OCI-LY1 (cell line): ENCODE results near the gene MKRN3.

Experiments used
- H2AFZ ChIP-seq: fragments of 200-600 bp; sonication (generic), shearing (Covaris generic); 2 replicates; pipeline ENCODE4 v1.6.0; 2014; ENCODE audit warnings: antibody characterized with exemption, mild to moderate bottlenecking, low read length
- H3F3A ChIP-seq: fragments of 200-600 bp; sonication (generic), shearing (Covaris generic); 2 replicates; pipeline ENCODE4 v1.6.0; 2014; ENCODE audit warnings: mild to moderate bottlenecking, antibody characterized with exemption, low read length, moderate library complexity; ENCODE audit not compliant: insufficient read depth
- H3K27ac ChIP-seq: fragments of 200-600 bp; sonication (generic); 2 replicates; pipeline ENCODE4 v1.5.1; 2014; ENCODE audit warnings: low read length, mixed run types, mild to moderate bottlenecking, low read depth; ENCODE audit not compliant: poor library complexity, severe bottlenecking
- H3K27me3 ChIP-seq: fragments of 200-600 bp; sonication (generic); 2 replicates; pipeline ENCODE4 v1.6.0; 2014; ENCODE audit warnings: antibody characterized with exemption, mild to moderate bottlenecking, low read length, moderate library complexity; ENCODE audit not compliant: insufficient read depth
- H3K36me3 ChIP-seq: fragments of 200-600 bp; sonication (generic); 2 replicates; pipeline ENCODE4 v1.6.1; 2014; ENCODE audit warnings: mild to moderate bottlenecking, antibody characterized with exemption, low read length, moderate library complexity, mixed read lengths; ENCODE audit not compliant: insufficient read depth
- H3K4me1 ChIP-seq: fragments of 200-600 bp; sonication (generic); 2 replicates; pipeline ENCODE4 v1.5.1; 2014; ENCODE audit warnings: mild to moderate bottlenecking, low read length, moderate library complexity; ENCODE audit not compliant: insufficient read depth, severe bottlenecking
- H3K4me2 ChIP-seq: fragments of 200-600 bp; sonication (generic), shearing (Covaris generic); 2 replicates; pipeline ENCODE4 v1.6.1; 2014; ENCODE audit warnings: low read length
- H3K4me3 ChIP-seq: fragments of 200-600 bp; sonication (generic); 2 replicates; pipeline ENCODE4 v1.5.1; 2014; ENCODE audit warnings: low read length, low read depth, mild to moderate bottlenecking, mixed read lengths; ENCODE audit not compliant: poor library complexity, severe bottlenecking
- H3K79me2 ChIP-seq: fragments of 200-600 bp; shearing (Covaris generic); 2 replicates; pipeline ENCODE4 v1.6.1; 2016; ENCODE audit warnings: mixed run types, low read length, mixed read lengths; ENCODE audit not compliant: insufficient read depth
- H3K9ac ChIP-seq: fragments of 200-600 bp; sonication (generic), shearing (Covaris generic); 2 replicates; pipeline ENCODE4 v1.6.1; 2014; ENCODE audit warnings: mild to moderate bottlenecking, low read length, mixed read lengths
- H3K9me2 ChIP-seq: fragments of 200-600 bp; sonication (generic), shearing (Covaris generic); 2 replicates; pipeline ENCODE4 v1.6.1; 2014; ENCODE audit warnings: low read depth, mild to moderate bottlenecking, low read length, mixed read lengths
- H3K9me3 ChIP-seq: fragments of 200-600 bp; shearing (Covaris generic); 2 replicates; pipeline ENCODE4 v1.6.1; 2014; ENCODE audit warnings: low read length, mixed read lengths
- H4K20me1 ChIP-seq: fragments of 200-600 bp; sonication (generic), shearing (Covaris generic); 2 replicates; pipeline ENCODE4 v1.6.0; 2016; ENCODE audit warnings: mild to moderate bottlenecking, low read length; ENCODE audit not compliant: insufficient read depth
- CTCF ChIP-seq: fragments of 200-600 bp; sonication (generic), shearing (Covaris generic); IDR thresholded peaks from 2 replicates; pipeline ENCODE4 v1.5.1; 2017; ENCODE audit warnings: mild to moderate bottlenecking, antibody characterized with exemption, low read length, moderate library complexity, mixed read lengths
- EZH2 ChIP-seq: fragments of 200-600 bp; sonication (generic), shearing (Covaris generic); IDR thresholded peaks from 2 replicates; pipeline ENCODE4 v1.8.0; 2017; ENCODE audit warnings: borderline replicate concordance, mixed run types, mild to moderate bottlenecking, antibody characterized with exemption, low read length, moderate library complexity, mixed read lengths

MKRN3 gene

DNA sequence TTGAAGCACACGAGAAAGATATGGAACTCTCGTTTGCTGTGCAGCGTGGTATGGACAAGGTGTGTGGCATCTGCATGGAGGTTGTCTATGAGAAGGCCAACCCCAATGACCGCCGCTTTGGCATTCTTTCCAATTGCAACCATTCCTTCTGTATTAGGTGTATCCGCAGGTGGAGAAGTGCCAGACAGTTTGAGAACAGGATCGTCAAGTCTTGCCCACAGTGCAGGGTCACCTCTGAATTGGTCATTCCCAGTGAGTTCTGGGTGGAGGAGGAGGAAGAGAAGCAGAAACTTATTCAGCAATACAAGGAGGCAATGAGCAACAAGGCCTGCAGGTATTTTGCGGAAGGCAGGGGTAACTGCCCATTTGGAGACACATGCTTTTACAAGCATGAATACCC lies 1.2 kb downstream of the MKRN3 start:
- no peak for TF ChIP-seq EZH2
- no peak for TF ChIP-seq CTCF
- H3K27ac ChIP-seq, result no peak overlapping the region

GRCh38 chr15:23567921-23568320 lies 2.4 kb downstream of the MKRN3 start:
- Histone ChIP-seq H3K79me2 (no peaks in the 10 kb centered on the region), H3K4me1 (no peaks in the 10 kb centered on the region), H3K9me3 (no peaks in the 10 kb centered on the region)

More for the DNA sequence above, 1.2 kb downstream of the MKRN3 start:
- Histone ChIP-seq H3K36me3 (no peaks in the 10 kb centered on the region), H3F3A (no peaks in the 10 kb centered on the region), H3K4me3 (no peak overlapping the region), H3K9me3 (no peaks in the 10 kb centered on the region), H3K9me2 (no peaks in the 10 kb centered on the region), H3K9ac (no peak overlapping the region), H3K4me1 (no peaks in the 10 kb centered on the region), H3K4me2 (no peak overlapping the region), H2AFZ (no peak overlapping the region), H4K20me1 (no peaks in the 10 kb centered on the region), H3K27me3 (no peaks in the 10 kb centered on the region), H3K79me2 (no peaks in the 10 kb centered on the region)

DNA sequence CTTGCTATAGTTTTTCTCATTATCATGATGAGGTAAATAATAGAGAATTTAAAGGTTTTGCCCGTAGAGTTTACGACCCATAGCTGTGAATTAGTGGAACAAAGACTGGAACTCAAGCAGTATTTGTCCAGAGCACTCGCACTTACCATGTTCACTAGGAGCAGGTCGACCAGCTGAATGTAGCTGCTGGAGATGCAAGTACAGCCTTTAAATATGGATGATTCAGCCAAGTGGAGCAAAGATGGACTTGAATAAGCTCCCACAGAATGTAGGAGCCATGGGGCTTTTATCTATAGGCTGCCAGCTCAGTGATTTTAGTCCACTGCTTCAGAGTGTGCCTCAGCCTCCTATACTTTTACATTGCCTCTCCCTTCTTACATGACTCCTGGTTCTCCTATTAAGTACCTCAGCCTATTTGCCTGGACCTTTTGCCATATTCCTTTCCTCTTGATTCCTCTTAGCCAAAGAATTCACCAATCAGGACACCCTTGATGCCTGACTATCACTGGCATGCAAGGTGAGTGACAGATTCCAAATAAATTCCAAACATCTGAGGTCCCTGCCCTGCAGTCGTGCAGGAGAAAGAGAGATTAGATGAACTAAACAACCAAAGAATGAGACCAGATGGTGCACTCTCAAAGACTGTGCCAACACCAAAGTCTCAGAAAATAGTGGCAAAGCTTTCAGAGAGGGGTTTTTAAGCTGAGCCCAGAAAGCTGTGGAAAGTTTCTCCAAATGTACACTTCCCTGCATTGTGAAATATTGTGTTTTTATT lies 3.9 kb downstream of the MKRN3 start:
- TF ChIP-seq CTCF (no peak), EZH2 (no peak)
- Histone ChIP-seq H3K27ac (no peak overlapping the region), H3K27me3 (no peaks in the 10 kb centered on the region), H3K4me1 (no peaks in the 10 kb centered on the region), H3K79me2 (no peaks in the 10 kb centered on the region), H4K20me1 (no peaks in the 10 kb centered on the region), H2AFZ (no peak overlapping the region), H3K4me2 (no peak overlapping the region), H3F3A (no peaks in the 10 kb centered on the region), H3K9me2 (no peaks in the 10 kb centered on the region), H3K36me3 (no peaks in the 10 kb centered on the region), H3K4me3 (no peak overlapping the region), H3K9me3 (no peaks in the 10 kb centered on the region), H3K9ac (no peak overlapping the region)

More at GRCh38 chr15:23567921-23568320, 2.4 kb downstream of the MKRN3 start:
- Histone ChIP-seq H2AFZ (no peak overlapping the region), H3K27ac (no peak overlapping the region), H3K4me2 (no peak overlapping the region), H3F3A (no peaks in the 10 kb centered on the region), H3K36me3 (no peaks in the 10 kb centered on the region), H3K4me3 (no peak overlapping the region), H4K20me1 (no peaks in the 10 kb centered on the region), H3K27me3 (no peaks in the 10 kb centered on the region), H3K9ac (no peak overlapping the region), H3K9me2 (no peaks in the 10 kb centered on the region)
- TF ChIP-seq CTCF, result no peak
- no peak for TF ChIP-seq EZH2
